Measurements from ENCODE around the gene TMEM9. TPM values are rescaled to one million over a fixed set of nuclear protein-coding genes. Genes with fewer than 3 reads are reported as not detected.
A peak's percentile ranks its signal among the peaks of the same experiment; 100 is the strongest.

TMEM9 gene
- total RNA-seq, 4 donors from 2014 or later: 38.1 to 50.8 (median 40.7) TPM

GRCh38 chr1:201125800-201126199 lies 28.5 kb downstream of the TMEM9 start:
- Histone ChIP-seq H3K4me3 (no peak overlapping the region), H3K9me3 (no peaks in the 10 kb centered on the region), H3K4me1 (no peaks in the 10 kb centered on the region), H3K27me3 (peaks cover 12% of the 10 kb centered on the region), H3K27ac (no peak overlapping the region), H3K36me3 (no peaks in the 10 kb centered on the region)
- TF ChIP-seq POLR2AphosphoS5 (IDR thresholded peaks at IDR 0.05): no peak
- no peak for TF ChIP-seq EP300 (IDR thresholded peaks at IDR 0.05)
- TF ChIP-seq CTCF (IDR thresholded peaks at IDR 0.05): no peak
- 69% methylated on average over 7 of the region's 7 CpGs for WGBS
- no peak for DNase-seq (ENCODE audit: low spot score in 2 of 2)

GRCh38 chr1:201125019-201125418 lies 29.3 kb downstream of the TMEM9 start:
- H3K4me3 ChIP-seq: no peak overlapping the region
- TF ChIP-seq CTCF (IDR thresholded peaks at IDR 0.05) (no peak), POLR2A (IDR thresholded peaks at IDR 0.05) (no peak), POLR2AphosphoS5 (IDR thresholded peaks at IDR 0.05) (no peak), EP300 (IDR thresholded peaks at IDR 0.05) (no peak)
- 38% methylated on average over 7 of the region's 9 CpGs for WGBS
- no peak overlapping the region for H3K27ac ChIP-seq
- no peak for DNase-seq (ENCODE audit: low spot score in 2 of 2)
- H3K27me3 ChIP-seq: peaks cover 12% of the 10 kb centered on the region
- H3K36me3 ChIP-seq: no peaks in the 10 kb centered on the region
- no peaks in the 10 kb centered on the region for H3K4me1 ChIP-seq
- no peaks in the 10 kb centered on the region for H3K9me3 ChIP-seq

GRCh38 chr1:201123866-201124265 lies 30.4 kb downstream of the TMEM9 start:
- 88% methylated on average over 1 of the region's 1 CpG for WGBS
- H3K27me3 ChIP-seq: peaks cover 12% of the 10 kb centered on the region

GRCh38 chr1:201122321-201122957 lies 31.8 kb downstream of the TMEM9 start:
- Histone ChIP-seq H3K9me3 (no peaks in the 10 kb centered on the region), H3K27me3 (peaks cover 12% of the 10 kb centered on the region), H3K27ac (no peak overlapping the region), H3K4me1 (no peaks in the 10 kb centered on the region), H3K36me3 (no peaks in the 10 kb centered on the region), H3K4me3 (no peak overlapping the region)
- 87% methylated on average over 10 of the region's 10 CpGs for WGBS
- no peak for TF ChIP-seq POLR2AphosphoS5 (IDR thresholded peaks at IDR 0.05)
- TF ChIP-seq POLR2A (IDR thresholded peaks at IDR 0.05): no peak
- TF ChIP-seq EP300 (IDR thresholded peaks at IDR 0.05): no peak
- no peak for TF ChIP-seq CTCF (IDR thresholded peaks at IDR 0.05)
- no peak for DNase-seq (ENCODE audit: low spot score in 2 of 2)

More at GRCh38 chr1:201123866-201124265, 30.4 kb downstream of the TMEM9 start:
- Histone ChIP-seq H3K4me3 (no peak overlapping the region), H3K27ac (no peak overlapping the region), H3K9me3 (no peaks in the 10 kb centered on the region), H3K36me3 (no peaks in the 10 kb centered on the region), H3K4me1 (no peaks in the 10 kb centered on the region)
- DNase-seq (ENCODE audit: low spot score in 2 of 2): no peak
- TF ChIP-seq CTCF (IDR thresholded peaks at IDR 0.05): no peak

GRCh38 chr1:201119206-201120197 lies 34.8 kb downstream of the TMEM9 start:
- Histone ChIP-seq H3K4me3 (no peak overlapping the region), H3K9me3 (no peaks in the 10 kb centered on the region), H3K27me3 (peaks cover 17% of the 10 kb centered on the region), H3K4me1 (peaks cover 6% of the 10 kb centered on the region), H3K27ac (no peak overlapping the region), H3K36me3 (no peaks in the 10 kb centered on the region)
- WGBS: 47% methylated on average over 12 of the region's 14 CpGs
- peak in 1 of 2 donors; percentile 46 for TF ChIP-seq CTCF (IDR thresholded peaks at IDR 0.05)
- no peak for TF ChIP-seq POLR2A (IDR thresholded peaks at IDR 0.05)
- no peak for DNase-seq (ENCODE audit: low spot score in 2 of 2)
